Testis (tissue), 3 donors: ENCODE results near the gene SIPA1L3. TPM values are rescaled to one million over a fixed set of nuclear protein-coding genes. Genes with fewer than 3 reads are reported as not detected.

ENCODE experiments used
- DNase-seq: peaks from one replicate; pipeline ENCODE4 v3.0.0-alpha.2; 2019
- H3K27ac ChIP-seq, 2 donors: fragments of 200-600 bp; sonication (generic); one replicate each; pipeline ENCODE4 v1.5.1; 2019
- H3K27me3 ChIP-seq: fragments of 200-600 bp; sonication (generic); one replicate; pipeline ENCODE4 v1.5.1; 2019
- H3K36me3 ChIP-seq: fragments of 200-600 bp; sonication (generic); one replicate; pipeline ENCODE4 v1.5.1; 2017; ENCODE audit warnings: low read depth; ENCODE audit errors: missing control alignments
- H3K4me1 ChIP-seq: fragments of 200-600 bp; sonication (generic); one replicate; pipeline ENCODE4 v1.5.1; 2019
- H3K4me3 ChIP-seq, 2 donors: fragments of 200-600 bp; sonication (generic); one replicate each; pipeline ENCODE4 v1.5.1; 2017 to 2019
- H3K9me3 ChIP-seq: fragments of 200-600 bp; sonication (generic); one replicate; pipeline ENCODE4 v1.5.1; 2017
- CTCF ChIP-seq, 3 experiments: fragments of 450-650 bp in 2 of 3; fragments of 200-600 bp in 1 of 3; sonication (generic) in 1 of 3; IDR thresholded peaks; one replicate each; pipeline ENCODE4 v1.5.1; 2016 to 2019; ENCODE audit warnings: antibody characterized with exemption in 3 of 3, mild to moderate bottlenecking in 2 of 3, moderate library complexity in 1 of 3
- POLR2A ChIP-seq: fragments of 450-650 bp; IDR thresholded peaks from one replicate; pipeline ENCODE4 v1.6.1; 2017; ENCODE audit warnings: antibody characterized with exemption, mild to moderate bottlenecking, moderate library complexity
- WGBS, 2 donors: methylation state at CpG; one replicate each; pipeline ENCODE4 v1.1.5; 2018; 5-methylcytosine and 5-hydroxymethylcytosine counted together
- intact Hi-C: fragments of 100-400 bp; cut with DNase I; formaldehyde crosslinking; loops from one replicate; pipeline ENCODE4 v1.15.1; 2023; ENCODE audit warnings: low total_unique reads
- polyA plus RNA-seq: library from polyadenylated mRNA; stranded (reverse); fragments of 350-450 nt; fragmentation: Illumina TruSeq; extraction: RNeasy Lipid Tissue Mini Kit (QIAGEN cat#74804); gene quantifications from one replicate; pipeline ENCODE4 v1.2.3, GENCODE V29; 2014; ENCODE audit warnings: low read depth, low replicate concordance; ENCODE audit not compliant: insufficient read depth
- total RNA-seq, 2 donors: library from RNA; depleted of rRNA; stranded (reverse); fragments of >200 nt; gene quantifications; one replicate each; pipeline ENCODE4 v1.2.3, GENCODE V29; 2016

SIPA1L3 gene
- total and polyA plus RNA-seq, 3 donors from 2014 or later: 21.1 to 47.6 (median 43.7) TPM

GRCh38 chr19:38218204-38218603 is 311.2 kb downstream of the SIPA1L3 start:
- DNase-seq: no peak
- intact Hi-C loops: no loop called here
- H3K27ac ChIP-seq: no peak overlapping the region
- WGBS, 2 donors: 97 to 100% methylated on average over 3 of the region's 3 CpGs
- no peaks in the 10 kb centered on the region for H3K4me1 ChIP-seq
- no peaks in the 10 kb centered on the region for H3K36me3 ChIP-seq
- no peaks in the 10 kb centered on the region for H3K9me3 ChIP-seq
- TF ChIP-seq CTCF (IDR thresholded peaks at IDR 0.05): no peak
- no peak for TF ChIP-seq POLR2A
- H3K4me3 ChIP-seq: no peak overlapping the region
- H3K27me3 ChIP-seq: no peaks in the 10 kb centered on the region

- Histone ChIP-seq H3K27me3 (no peaks in the 10 kb centered on the region), H3K27ac (no peak overlapping the region), H3K36me3 (no peaks in the 10 kb centered on the region), H3K9me3 (no peaks in the 10 kb centered on the region), H3K4me3 (no peak overlapping the region), H3K4me1 (peaks cover 3% of the 10 kb centered on the region)
- WGBS, 2 donors: 93 to 97% methylated on average over 8 to 10 of the region's 10 CpGs
- no peak for TF ChIP-seq POLR2A
- no peak for TF ChIP-seq CTCF (IDR thresholded peaks at IDR 0.05)
- intact Hi-C loops: no loop called here
- no peak for DNase-seq
Observed at GRCh38 chr19:38219221-38219620, 312.2 kb downstream of the SIPA1L3 start.

GRCh38 chr19:38221421-38221820 is 314.4 kb downstream of the SIPA1L3 start:
- DNase-seq: no peak
- intact Hi-C loops: no loop called here
- Histone ChIP-seq H3K27me3 (no peaks in the 10 kb centered on the region), H3K9me3 (no peaks in the 10 kb centered on the region), H3K4me1 (peaks cover 3% of the 10 kb centered on the region), H3K4me3 (no peak overlapping the region), H3K36me3 (no peaks in the 10 kb centered on the region), H3K27ac (no peak overlapping the region)
- WGBS, 2 donors: 92 to 95% methylated on average over 5 to 6 of the region's 6 CpGs
- TF ChIP-seq POLR2A: no peak
- no peak for TF ChIP-seq CTCF (IDR thresholded peaks at IDR 0.05)

GRCh38 chr19:38221919-38222830 is 315.2 kb downstream of the SIPA1L3 start:
- no peaks in the 10 kb centered on the region for H3K27me3 ChIP-seq
- no peak for DNase-seq
- intact Hi-C loops: no loop called here

More at GRCh38 chr19:38221919-38222830, 315.2 kb downstream of the SIPA1L3 start:
- H3K4me1 ChIP-seq: peaks cover 3% of the 10 kb centered on the region
- H3K4me3 ChIP-seq: peak overlapping the region in 1 of 2 donors; percentile 20
- 65 to 75% methylated on average over 32 to 64 of the region's 64 CpGs for WGBS, 2 donors
- no peaks in the 10 kb centered on the region for H3K36me3 ChIP-seq
- H3K27ac ChIP-seq: no peak overlapping the region
- no peaks in the 10 kb centered on the region for H3K9me3 ChIP-seq
- TF ChIP-seq POLR2A: no peak
- TF ChIP-seq CTCF (IDR thresholded peaks at IDR 0.05): no peak
